Immature natural killer cell (primary cell): ENCODE data around the gene SFMBT2. TPM values are rescaled to one million over a fixed set of nuclear protein-coding genes. Genes with fewer than 3 reads are reported as not detected.
"Not testable (repeated sequence)": the region's sequence is repeated elsewhere in the genome, so short reads cannot be mapped to it uniquely, and the experiment has no call there.

Experiments used
- DNase-seq, 3 donors: peaks; one replicate each; pipeline ENCODE4 v3.0.0; 2022; ENCODE audit warnings: mixed read lengths in 1 of 3
- H3K27ac Mint-ChIP-seq, 6 donors: one replicate each; pipeline ENCODE4 v1.8.0; 2020; ENCODE audit warnings: mixed read lengths in 6 of 6, mild to moderate bottlenecking in 5 of 6, inconsistent platforms in 4 of 6, moderate library complexity in 3 of 6
- H3K27me3 Mint-ChIP-seq, 3 donors: one replicate each; pipeline ENCODE4 v1.8.0; 2020 to 2021; ENCODE audit warnings: low read depth in 3 of 3, mild to moderate bottlenecking in 3 of 3, mixed read lengths in 3 of 3, moderate library complexity in 3 of 3, inconsistent platforms in 1 of 3
- H3K36me3 Mint-ChIP-seq, 3 donors: one replicate each; pipeline ENCODE4 v1.8.0; 2020; ENCODE audit warnings: mixed read lengths in 3 of 3, inconsistent platforms in 2 of 3, mild to moderate bottlenecking in 2 of 3
- H3K4me1 Mint-ChIP-seq, 2 donors: one replicate each; pipeline ENCODE4 v1.8.0; 2020; ENCODE audit warnings: inconsistent platforms in 2 of 2, mild to moderate bottlenecking in 2 of 2, mixed read lengths in 2 of 2, moderate library complexity in 1 of 2
- H3K4me3 Mint-ChIP-seq, 5 donors: one replicate each; pipeline ENCODE4 v1.8.0; 2020; ENCODE audit warnings: mild to moderate bottlenecking in 5 of 5, mixed read lengths in 5 of 5, inconsistent platforms in 3 of 5, moderate library complexity in 3 of 5
- H3K9me3 Mint-ChIP-seq, 6 donors: one replicate each; pipeline ENCODE4 v1.8.0; 2020; ENCODE audit warnings: mild to moderate bottlenecking in 6 of 6, mixed read lengths in 6 of 6, inconsistent platforms in 4 of 6, moderate library complexity in 3 of 6
- polyA plus RNA-seq, 3 donors: library from polyadenylated mRNA; unstranded; fragments of 300-500 nt; fragmentation: Illumina TruSeq; gene quantifications; one replicate each; pipeline ENCODE4 v1.2.3, GENCODE V29; 2021

The SFMBT2 gene
- polyA plus RNA-seq, 3 donors from 2014 or later = 1.5 to 9.8 (median 3.1) TPM

DNA sequence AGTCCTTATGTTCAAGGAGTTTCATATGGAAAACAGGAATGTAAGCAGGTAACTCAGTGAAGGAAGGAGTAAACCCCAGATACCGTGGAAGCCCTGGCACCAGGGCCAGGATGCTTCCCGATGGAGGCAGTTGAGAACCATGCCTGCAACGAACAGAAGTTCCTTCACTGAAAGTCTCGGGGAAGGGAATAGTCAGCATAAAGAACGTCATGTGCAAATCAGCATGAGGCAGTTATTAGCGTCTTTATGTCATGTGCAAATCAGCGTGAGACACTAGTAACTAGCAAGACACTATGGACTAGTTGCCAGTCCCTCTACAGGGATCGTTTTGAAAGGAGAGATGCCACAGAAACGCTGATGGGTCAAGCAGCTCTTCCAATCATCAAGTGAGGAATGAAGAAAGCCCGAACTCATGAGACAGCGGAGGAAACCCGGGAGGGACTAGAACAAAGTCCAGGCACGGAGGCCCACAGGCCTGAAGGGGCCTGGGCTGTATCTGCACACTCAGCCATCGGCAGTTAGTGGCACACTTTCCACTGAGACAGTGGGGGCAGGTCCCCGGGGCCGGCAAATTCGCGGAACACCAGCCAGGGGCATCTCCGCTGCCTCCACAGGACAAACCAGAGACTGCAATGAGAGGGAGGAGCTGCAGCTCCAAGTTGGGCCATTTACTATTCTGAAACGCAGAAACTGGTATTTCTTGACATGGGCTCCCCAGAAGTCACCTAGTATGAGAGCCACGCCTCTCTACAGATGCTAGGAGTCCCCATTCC is 109.6 kb downstream of the SFMBT2 start:
- peaks cover 0 to 5% (median 3%) of the 10 kb centered on the region in 3 donors for H3K36me3 Mint-ChIP-seq
- peak overlapping the region in 1 of 5 donors; percentile 27 for H3K4me3 Mint-ChIP-seq
- peak overlapping the region in 4 of 6 donors; percentile 6 to 59 (median 19) for H3K27ac Mint-ChIP-seq
- no peaks in the 10 kb centered on the region for H3K27me3 Mint-ChIP-seq
- peaks cover 77 to 98% of the 10 kb centered on the region in 2 donors for H3K4me1 Mint-ChIP-seq
- DNase-seq = no peak
- H3K9me3 Mint-ChIP-seq = no peaks in the 10 kb centered on the region

DNA sequence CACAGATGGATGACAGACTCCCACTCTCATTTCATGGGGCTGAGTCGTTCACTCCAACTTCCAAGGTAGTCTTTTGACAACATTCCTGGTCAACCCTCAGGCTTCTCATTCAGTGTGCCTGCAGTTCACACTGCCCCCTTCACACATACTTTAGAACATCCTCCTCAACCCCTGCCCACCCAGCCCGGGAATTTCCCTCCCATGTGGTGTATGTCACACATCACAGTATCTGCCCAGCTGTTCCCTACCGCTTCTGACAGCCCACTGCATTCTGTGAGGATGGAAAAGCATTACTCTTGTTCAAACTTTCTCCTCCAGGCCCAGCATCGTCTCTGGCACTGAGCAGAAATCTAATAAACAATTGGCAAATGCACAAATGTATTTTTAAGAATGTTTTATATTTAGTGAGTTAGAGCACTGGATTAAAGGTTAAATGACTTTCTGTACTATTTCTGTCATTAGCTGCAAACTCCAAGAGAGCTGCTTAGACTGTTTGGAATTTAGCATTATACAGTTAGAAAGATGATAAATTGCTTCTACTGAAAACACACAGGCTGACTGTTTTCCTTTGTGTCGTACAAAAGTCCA is 110.4 kb downstream of the SFMBT2 start:
- peaks cover 0 to 5% (median 3%) of the 10 kb centered on the region in 3 donors for H3K36me3 Mint-ChIP-seq
- no peaks in the 10 kb centered on the region for H3K9me3 Mint-ChIP-seq
- H3K4me3 Mint-ChIP-seq = peak overlapping the region in 2 of 5 donors; percentile 27 to 45
- no peaks in the 10 kb centered on the region for H3K27me3 Mint-ChIP-seq
- DNase-seq = no peak
- peak overlapping the region in 4 of 6 donors; percentile 2 to 77 (median 54) for H3K27ac Mint-ChIP-seq
- H3K4me1 Mint-ChIP-seq = peaks cover 78 to 99% of the 10 kb centered on the region in 2 donors

GRCh38 chr10:7299601-7300325 is 111.1 kb downstream of the SFMBT2 start:
- H3K27me3 Mint-ChIP-seq, DNase-seq, H3K36me3 Mint-ChIP-seq, H3K9me3 Mint-ChIP-seq: not testable (repeated sequence)
- peak overlapping the region in 2 of 5 donors; percentile 25 to 41 for H3K4me3 Mint-ChIP-seq
- H3K27ac Mint-ChIP-seq = peak overlapping the region in 3 of 6 donors; percentile 6 to 77 (median 13)
- H3K4me1 Mint-ChIP-seq = peaks cover 80 to 99% of the 10 kb centered on the region in 2 donors

GRCh38 chr10:7298495-7298894 is 112.3 kb downstream of the SFMBT2 start:
- no peaks in the 10 kb centered on the region for H3K27me3 Mint-ChIP-seq
- peaks cover 0 to 5% (median 3%) of the 10 kb centered on the region in 3 donors for H3K36me3 Mint-ChIP-seq
- no peak overlapping the region for H3K4me3 Mint-ChIP-seq
- H3K9me3 Mint-ChIP-seq = no peaks in the 10 kb centered on the region
- H3K4me1 Mint-ChIP-seq = peaks cover 85 to 99% of the 10 kb centered on the region in 2 donors
- peak overlapping the region in 3 of 6 donors; percentile 11 to 46 (median 13) for H3K27ac Mint-ChIP-seq
- no peak for DNase-seq

- DNase-seq = no peak
- Mint-ChIP-seq H3K36me3 (peaks cover 0 to 5% (median 2%) of the 10 kb centered on the region in 3 donors), H3K27ac (peak overlapping the region in 3 of 6 donors; percentile 34 to 54 (median 48)), H3K27me3 (no peaks in the 10 kb centered on the region), H3K4me3 (peak overlapping the region in 2 of 5 donors; percentile 10 to 19), H3K9me3 (no peaks in the 10 kb centered on the region), H3K4me1 (peaks cover 78 to 95% of the 10 kb centered on the region in 2 donors)
Observed at GRCh38 chr10:7297094-7297493, 113.7 kb downstream of the SFMBT2 start.

- Mint-ChIP-seq H3K27ac (peak overlapping the region in 3 of 6 donors; percentile 14 to 48 (median 30)), H3K4me1 (peaks cover 79 to 95% of the 10 kb centered on the region in 2 donors), H3K9me3 (no peaks in the 10 kb centered on the region), H3K27me3 (no peaks in the 10 kb centered on the region), H3K36me3 (peaks cover 0 to 5% (median 0%) of the 10 kb centered on the region in 3 donors), H3K4me3 (peak overlapping the region in 2 of 5 donors; percentile 10 to 19)
- no peak for DNase-seq
Observed at GRCh38 chr10:7296648-7297047, 114.2 kb downstream of the SFMBT2 start.

DNA sequence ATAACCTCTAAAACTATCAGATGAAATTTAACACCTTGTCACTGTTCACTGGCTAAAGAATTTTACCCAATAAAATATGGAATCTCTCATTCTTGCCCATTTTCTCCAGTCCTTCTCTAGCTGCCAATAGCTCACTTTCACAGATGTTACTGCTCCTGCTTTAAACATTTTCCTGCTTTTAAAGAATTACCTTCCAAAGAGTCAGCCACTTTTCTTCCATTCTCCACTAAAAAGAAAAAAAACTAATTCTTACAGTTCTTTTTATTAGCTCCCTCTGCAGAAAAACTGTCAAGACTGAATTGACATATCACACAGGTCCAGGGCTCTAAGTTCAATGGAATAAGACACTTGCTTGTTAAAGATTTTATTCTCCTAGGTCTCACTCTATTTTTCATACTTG is 114.8 kb downstream of the SFMBT2 start:
- Mint-ChIP-seq H3K27ac (peak overlapping the region in 3 of 6 donors; percentile 28 to 56 (median 45)), H3K4me1 (peaks cover 79 to 95% of the 10 kb centered on the region in 2 donors)

DNA sequence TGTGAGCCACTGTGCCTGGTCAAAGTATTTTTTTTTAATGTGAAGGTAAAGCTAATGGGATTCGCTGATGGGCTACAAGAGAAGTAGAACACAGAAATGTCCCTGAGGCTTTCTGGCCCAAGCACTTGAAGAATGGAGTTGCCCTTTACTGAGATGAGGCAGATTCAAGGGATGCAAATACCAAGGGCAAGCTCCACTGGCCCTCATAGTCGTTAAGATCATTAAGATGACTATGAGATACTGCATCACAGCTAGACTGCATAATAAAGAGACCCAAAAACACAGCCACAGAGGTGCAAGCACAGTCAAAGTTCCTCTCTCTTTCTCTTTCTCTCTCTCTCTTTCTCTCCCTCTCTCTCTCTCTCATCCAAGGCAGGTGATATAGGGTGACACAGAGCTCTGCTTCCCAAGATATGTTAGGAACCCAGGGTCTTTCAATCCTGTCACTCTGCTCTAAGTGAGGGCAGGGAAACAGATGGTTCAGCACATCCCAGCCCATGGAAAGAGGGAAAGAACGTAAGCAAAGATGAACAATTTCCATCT is 117.4 kb downstream of the SFMBT2 start:
- no peak for DNase-seq
- Mint-ChIP-seq H3K4me1 (peaks cover 68 to 78% of the 10 kb centered on the region in 2 donors), H3K27ac (peak overlapping the region in 2 of 6 donors; percentile 45 to 50), H3K36me3 (peaks cover 0 to 5% (median 0%) of the 10 kb centered on the region in 3 donors), H3K9me3 (no peaks in the 10 kb centered on the region), H3K27me3 (no peaks in the 10 kb centered on the region), H3K4me3 (no peak overlapping the region)

More for the DNA sequence above, 114.8 kb downstream of the SFMBT2 start:
- H3K36me3 Mint-ChIP-seq = peaks cover 0 to 5% (median 0%) of the 10 kb centered on the region in 3 donors
- no peaks in the 10 kb centered on the region for H3K9me3 Mint-ChIP-seq
- H3K27me3 Mint-ChIP-seq = no peaks in the 10 kb centered on the region
- H3K4me3 Mint-ChIP-seq = no peak overlapping the region
- no peak for DNase-seq

- H3K4me1 Mint-ChIP-seq = peaks cover 59 to 70% of the 10 kb centered on the region in 2 donors
- H3K4me3 Mint-ChIP-seq = no peak overlapping the region
- H3K27ac Mint-ChIP-seq = peak overlapping the region in 4 of 6 donors; percentile 4 to 42 (median 6)
- no peaks in the 10 kb centered on the region for H3K9me3 Mint-ChIP-seq
- DNase-seq = no peak
- H3K27me3 Mint-ChIP-seq = no peaks in the 10 kb centered on the region
- peaks cover 0 to under 1% (median 0%) of the 10 kb centered on the region in 3 donors for H3K36me3 Mint-ChIP-seq
Observed at GRCh38 chr10:7291487-7292270, 119.2 kb downstream of the SFMBT2 start.

DNA sequence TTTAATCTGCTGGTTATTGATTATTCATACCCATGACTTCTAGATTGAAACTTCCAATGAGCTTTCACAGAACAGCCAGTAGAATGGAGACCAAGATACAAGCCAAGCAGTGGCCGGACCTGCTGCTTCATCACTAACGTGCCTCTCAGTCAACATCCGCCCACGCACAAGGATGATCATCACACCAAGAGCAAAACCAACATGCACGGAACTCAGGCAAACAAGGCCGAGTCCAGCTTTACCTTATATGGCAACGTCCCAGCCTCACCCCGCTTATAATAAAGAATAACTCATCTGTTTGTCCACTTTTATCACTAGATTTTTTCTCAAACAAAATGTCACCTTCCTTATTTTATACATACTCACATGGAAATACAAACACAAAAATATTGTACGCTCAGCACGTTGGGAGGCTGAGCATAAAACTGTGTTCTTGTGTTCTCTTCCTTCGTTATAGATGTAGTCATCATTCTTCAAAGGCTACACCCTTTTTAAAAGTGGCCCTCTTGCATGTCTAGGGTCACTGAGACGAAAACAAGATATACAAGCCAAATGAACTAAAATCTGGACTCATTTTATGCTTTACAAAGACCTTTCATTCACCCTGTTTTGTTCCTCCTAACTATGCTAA is 122.7 kb downstream of the SFMBT2 start:
- peaks cover 2 to 11% (median 8%) of the 10 kb centered on the region in 3 donors for H3K36me3 Mint-ChIP-seq
- H3K27me3 Mint-ChIP-seq = peaks cover 0 to 2% (median 1%) of the 10 kb centered on the region in 3 donors
- DNase-seq = no peak
- no peak overlapping the region for H3K4me3 Mint-ChIP-seq
- H3K9me3 Mint-ChIP-seq = no peaks in the 10 kb centered on the region
- H3K27ac Mint-ChIP-seq = no peak overlapping the region
- peaks cover 42 to 60% of the 10 kb centered on the region in 2 donors for H3K4me1 Mint-ChIP-seq

- H3K27ac Mint-ChIP-seq = no peak overlapping the region
- H3K36me3 Mint-ChIP-seq = peaks cover 3 to 11% (median 8%) of the 10 kb centered on the region in 3 donors
- no peak overlapping the region for H3K4me3 Mint-ChIP-seq
- H3K9me3 Mint-ChIP-seq = no peaks in the 10 kb centered on the region
- DNase-seq = no peak
- peaks cover 0 to 2% (median 1%) of the 10 kb centered on the region in 3 donors for H3K27me3 Mint-ChIP-seq
- peaks cover 44 to 64% of the 10 kb centered on the region in 2 donors for H3K4me1 Mint-ChIP-seq
Observed at GRCh38 chr10:7287377-7287776, 123.5 kb downstream of the SFMBT2 start.

GRCh38 chr10:7285522-7286322 is 125.1 kb downstream of the SFMBT2 start:
- DNase-seq = no peak
- peaks cover 40 to 64% of the 10 kb centered on the region in 2 donors for H3K4me1 Mint-ChIP-seq

More at GRCh38 chr10:7285522-7286322, 125.1 kb downstream of the SFMBT2 start:
- Mint-ChIP-seq H3K4me3 (no peak overlapping the region), H3K27ac (peak overlapping the region in 2 of 6 donors; percentile 8 to 46), H3K27me3 (peaks cover 0 to 2% (median 1%) of the 10 kb centered on the region in 3 donors), H3K36me3 (peaks cover 3 to 16% (median 8%) of the 10 kb centered on the region in 3 donors), H3K9me3 (no peaks in the 10 kb centered on the region)
